HG02678 (cell line): ENCODE results near the gene ANKRD11.

Experiments used
- ATAC-seq: cut with Tn5 transposase; IDR thresholded peaks from one replicate; pipeline ENCODE4 v1.9.1; 2021; ENCODE audit warnings: mild to moderate bottlenecking, moderate library complexity; ENCODE audit not compliant: unreplicated experiment

ANKRD11 gene

DNA sequence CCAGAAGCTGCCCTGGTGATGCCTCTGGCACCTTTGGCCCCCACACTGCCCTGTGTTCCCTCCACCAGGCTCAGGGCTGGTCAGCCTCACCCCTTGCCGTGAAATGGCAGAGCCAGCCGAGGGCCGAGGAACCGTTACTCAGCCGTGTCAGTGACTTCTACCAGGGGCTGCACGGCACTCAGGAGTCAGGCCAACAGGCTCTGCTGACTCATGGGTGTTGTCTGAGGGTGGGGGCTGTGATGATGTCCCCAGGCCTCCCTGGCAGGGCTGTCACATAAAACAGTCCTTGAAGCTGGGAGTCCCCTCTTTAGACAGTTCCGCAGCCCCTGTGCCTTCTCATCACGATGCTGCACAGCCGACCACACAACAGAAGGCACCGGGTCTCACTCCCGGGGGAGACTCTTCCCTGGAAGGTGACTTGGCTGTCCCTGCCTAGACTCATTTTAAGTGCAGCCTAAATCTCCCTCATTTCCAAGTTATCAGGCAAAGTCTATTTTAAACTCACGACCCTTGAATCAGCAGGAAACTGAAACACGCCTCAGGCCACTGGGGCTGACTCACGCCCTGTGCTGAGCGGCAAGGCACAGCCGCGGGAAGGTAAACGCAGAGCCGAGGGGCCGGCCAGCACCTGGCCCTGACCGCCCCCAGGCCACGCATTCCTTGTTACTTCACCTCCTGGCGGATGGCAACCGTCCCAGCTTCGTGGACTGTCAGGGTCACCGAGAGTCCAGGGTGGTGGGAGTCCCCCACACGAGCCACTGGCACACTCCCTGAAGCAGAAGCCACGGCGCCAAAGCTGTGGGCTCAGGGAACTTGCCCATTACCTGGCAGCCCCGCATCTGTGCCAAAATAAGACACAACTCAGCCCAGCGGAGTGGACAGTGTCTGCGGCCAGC is 170.2 kb downstream of the ANKRD11 start:
- no peak for ATAC-seq

DNA sequence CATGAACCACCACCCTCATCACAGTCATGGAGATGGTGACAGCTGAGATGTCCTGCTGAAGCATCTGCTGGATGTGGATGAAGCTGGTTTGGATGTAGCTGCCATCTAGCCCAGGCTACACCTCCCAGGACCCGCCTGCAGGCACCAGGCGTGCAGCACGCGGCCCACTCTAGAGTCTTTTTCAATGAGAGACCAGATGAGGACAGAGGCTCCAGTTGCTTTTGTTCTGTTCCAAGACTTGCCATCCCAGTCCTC is 170.8 kb downstream of the ANKRD11 start:
- ATAC-seq, result no peak

DNA sequence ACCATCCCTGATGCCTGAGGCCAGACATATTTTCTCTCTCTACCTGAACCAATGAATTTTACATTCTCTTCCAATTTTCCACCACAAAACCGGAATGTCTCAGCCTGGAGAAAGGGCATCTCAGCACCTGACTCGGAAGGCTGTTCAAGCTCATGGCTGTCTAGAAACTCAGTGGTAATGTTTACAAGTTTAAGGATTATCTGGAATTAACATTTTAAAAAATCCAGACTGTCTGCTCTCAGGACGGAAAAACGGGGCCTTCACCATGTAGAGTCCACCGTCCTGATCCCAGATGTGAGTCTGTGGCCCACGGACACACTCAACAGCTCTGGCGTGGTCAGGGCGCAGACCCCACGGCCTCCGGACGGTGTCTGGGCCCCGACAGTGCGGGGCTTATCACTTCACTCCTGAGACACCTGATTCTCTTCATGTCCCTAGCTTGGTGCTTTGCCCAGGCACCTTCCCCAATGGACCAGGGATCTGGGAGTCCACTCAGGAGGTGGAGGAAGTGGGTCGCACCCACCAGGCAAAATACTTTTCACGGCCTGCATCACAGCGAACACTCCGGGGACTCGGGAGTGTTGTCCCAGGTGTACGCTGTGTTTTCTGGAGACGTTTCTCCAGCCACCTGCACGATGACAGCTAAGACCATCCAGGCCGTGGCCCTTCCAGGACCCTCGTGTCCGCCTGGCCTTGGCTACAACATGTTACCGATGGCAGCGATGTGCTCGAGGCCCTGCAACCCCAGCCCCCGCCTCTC is 171.3 kb downstream of the ANKRD11 start:
- no peak for ATAC-seq

DNA sequence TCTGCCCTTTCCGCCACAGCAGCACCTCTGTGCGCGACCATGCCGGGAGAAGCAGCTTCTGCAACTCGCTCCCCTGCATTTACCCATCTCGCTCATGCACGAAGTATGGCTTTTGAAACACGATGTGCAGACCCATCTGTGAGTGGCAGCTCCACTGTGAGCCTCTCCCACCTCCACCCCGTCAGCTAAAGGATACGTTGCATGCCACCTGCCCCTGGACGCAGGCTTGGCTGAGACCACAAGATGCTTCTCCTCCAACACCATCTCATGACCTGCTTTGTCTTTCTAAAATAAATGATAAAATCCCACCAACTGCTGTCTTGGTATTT is 172.0 kb downstream of the ANKRD11 start:
- ATAC-seq, result no peak

DNA sequence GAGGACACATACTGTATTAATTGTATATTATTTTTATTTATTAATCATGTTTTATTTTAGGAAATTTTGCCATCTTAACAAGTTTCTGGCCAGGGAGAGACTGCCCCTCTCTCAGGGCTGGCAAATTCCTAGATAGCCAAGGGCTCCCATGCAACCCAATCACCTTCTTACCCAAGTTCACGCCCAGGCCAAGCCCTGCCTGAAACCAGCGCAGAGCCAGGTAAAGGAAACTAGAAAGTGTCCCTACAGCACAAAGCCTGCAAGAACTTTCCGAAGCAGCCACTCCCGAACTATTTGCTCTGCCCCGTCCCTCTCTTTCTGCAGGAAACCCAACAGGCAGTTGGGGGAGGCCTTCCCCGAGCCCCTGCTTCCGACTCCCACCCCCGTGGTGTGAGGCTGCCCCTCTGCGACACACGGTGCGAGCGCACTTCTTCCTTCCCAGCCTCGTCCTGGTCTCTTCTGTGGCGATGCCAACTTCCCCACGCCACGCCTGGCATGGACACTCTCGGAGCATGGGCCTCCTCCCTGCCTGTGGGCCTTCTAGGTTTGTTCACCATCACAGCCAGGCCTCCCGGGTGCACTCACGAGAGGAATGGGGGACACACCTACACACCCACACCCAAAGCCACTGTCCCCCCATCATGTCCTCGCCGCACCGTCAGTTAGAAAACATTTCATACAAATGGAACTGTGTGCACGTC is 172.5 kb downstream of the ANKRD11 start:
- no peak for ATAC-seq

DNA sequence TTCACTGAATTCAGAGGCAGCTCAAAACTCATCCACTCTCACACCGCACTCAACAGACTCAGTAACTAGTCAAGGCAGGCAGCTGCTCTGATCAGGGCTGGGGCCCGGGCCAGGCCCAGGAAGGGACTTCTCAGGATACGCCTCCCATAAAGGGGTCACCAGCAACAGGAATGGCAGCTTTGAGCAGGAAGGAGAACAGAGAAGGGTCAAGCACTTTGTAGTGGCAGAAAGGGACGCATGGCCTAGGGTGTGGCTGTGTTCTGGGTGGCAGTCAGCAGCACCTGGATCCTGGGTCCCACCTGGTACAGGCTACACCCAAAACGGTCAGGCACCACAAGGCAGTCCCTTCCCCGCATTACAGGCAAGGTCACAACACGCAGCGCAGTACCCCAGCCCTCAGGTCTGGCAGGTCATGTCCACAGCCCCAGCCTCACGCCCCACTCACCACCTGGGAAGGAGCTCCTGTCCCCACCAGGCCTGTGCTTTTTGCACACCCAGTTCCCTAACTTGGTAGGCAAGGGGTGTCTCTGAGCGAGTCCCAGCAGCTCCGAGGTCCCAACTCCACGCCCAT is 173.2 kb downstream of the ANKRD11 start:
- ATAC-seq, result no peak

DNA sequence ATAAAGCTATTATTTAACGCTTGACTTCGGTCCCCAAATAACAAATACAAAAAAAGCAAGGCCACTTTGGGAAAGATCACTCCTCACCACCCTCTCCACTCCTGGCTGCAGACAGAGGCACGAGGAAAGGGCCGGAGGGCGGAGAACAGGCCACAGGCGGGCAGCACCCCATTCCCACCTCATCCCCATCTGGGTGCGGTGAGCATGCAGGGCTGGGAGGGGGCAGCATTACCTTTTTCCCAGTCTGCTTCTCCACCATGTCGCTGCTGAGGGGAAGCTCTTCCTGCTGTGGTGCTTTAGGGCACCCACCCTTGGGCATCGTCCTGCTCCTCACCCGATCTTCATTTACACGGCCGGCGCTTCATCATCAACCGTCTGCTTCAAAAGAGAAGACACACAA is 173.7 kb downstream of the ANKRD11 start:
- ATAC-seq, result no peak

DNA sequence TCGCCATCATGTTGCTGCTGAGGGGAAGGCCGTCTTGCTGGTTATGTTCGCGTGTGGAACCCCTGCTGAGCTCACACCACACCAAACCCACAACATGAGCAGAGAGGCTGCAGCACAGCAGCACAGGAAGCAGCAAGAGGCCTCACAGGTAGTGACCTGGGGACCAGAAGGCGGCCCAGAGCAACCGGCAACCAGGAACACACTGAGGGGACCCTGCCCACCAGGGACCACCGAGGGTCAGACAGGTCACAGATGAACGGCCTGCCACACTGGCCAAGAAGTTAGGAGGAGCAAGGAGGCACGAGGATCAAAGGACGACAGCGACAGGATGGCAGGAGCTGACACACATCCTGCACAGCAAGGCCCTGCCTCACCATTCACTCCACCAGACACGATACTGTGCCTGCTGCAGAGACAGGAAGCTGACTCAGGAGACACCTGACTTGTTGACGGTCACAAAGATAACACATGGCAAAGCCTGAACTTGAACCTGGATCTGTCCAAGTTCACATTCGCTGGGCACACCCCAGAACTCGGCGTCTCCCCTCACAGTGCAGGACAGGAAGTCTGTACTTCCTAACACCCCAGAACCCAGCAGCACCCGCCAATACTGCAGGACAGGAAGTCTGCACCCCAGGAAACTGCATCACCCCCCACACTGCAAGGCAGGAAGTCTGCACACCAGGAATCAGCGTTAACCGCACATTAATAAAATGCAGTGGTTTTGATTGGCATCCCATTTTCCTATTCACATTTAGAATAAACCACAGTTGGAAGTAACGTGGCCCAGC is 174.4 kb downstream of the ANKRD11 start:
- ATAC-seq, result no peak

DNA sequence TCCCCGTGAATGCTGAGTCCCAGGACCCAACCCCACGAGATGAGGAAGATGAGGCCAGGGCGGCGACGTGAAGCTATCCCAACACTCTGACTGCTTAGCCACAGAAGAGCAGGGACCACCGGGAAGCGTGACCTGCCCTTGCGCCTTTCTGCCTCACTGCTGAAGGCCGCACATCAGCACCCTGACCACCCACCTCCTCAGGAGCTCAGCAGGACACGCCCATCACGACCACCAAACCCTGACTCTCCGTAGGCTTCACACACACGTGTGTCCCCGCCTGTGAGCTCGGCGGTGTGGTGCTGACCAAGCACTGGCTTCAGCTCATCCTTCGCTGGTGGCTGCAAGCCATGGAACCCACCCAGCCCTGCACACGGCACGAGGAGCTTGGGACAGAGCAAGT is 175.1 kb downstream of the ANKRD11 start:
- ATAC-seq, result no peak

DNA sequence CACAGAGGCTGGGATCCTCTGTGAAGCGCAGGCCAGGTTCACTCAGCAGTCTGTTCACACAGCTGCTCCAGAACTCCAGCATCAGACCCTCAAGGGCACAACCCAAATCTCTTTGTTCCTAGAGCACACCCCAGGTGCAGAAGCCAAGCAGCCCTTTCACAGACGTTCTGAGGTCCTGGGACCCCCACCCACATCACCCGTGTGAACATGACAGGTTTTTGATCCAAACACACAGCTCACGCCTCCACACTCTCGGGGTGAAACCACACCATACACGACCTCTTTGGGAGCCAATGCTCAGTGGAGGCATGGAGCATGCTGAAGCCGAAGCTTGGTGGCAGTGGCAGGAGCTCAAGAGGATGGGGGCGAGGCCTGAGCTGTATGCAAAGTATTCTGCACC is 175.5 kb downstream of the ANKRD11 start:
- ATAC-seq, result no peak

DNA sequence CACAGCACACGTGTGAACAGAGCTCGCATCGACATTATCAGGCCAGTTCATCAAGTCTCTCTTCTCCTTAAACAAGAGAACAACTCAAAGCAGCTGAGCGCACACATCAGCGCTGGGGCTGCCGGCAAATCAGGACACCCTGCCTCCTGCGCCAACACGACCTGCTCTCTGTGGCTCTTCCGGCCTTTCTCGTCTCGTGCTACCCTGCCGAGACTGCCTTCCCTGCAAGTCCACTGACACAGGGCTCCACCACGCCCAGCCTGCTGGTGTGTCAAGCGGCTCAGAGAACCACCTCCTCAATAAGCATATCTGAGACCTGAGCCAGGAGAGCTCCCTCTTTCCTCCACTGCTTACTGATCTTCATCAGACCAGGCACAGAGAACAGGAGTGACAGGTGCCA is 176.0 kb downstream of the ANKRD11 start:
- ATAC-seq, result no peak

DNA sequence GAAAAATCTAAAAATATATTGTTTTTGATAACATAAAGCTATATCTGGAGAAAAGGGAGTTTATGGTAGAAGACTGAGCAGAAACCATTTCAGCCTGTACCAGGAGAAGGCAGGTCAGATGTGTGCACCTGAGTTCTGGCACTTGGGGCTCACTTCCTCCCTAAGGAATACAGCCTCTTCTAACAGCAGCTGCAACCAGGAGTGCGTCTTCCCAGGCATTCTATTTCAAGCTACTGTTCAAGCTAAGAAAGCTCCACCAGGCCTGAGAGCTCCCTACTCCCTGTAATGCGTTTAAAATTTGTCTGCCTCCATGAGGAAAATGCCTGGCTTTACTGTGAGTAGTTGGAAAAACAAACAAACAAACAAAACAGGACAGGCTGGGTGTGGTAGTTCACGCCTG is 176.8 kb downstream of the ANKRD11 start:
- ATAC-seq, result no peak

DNA sequence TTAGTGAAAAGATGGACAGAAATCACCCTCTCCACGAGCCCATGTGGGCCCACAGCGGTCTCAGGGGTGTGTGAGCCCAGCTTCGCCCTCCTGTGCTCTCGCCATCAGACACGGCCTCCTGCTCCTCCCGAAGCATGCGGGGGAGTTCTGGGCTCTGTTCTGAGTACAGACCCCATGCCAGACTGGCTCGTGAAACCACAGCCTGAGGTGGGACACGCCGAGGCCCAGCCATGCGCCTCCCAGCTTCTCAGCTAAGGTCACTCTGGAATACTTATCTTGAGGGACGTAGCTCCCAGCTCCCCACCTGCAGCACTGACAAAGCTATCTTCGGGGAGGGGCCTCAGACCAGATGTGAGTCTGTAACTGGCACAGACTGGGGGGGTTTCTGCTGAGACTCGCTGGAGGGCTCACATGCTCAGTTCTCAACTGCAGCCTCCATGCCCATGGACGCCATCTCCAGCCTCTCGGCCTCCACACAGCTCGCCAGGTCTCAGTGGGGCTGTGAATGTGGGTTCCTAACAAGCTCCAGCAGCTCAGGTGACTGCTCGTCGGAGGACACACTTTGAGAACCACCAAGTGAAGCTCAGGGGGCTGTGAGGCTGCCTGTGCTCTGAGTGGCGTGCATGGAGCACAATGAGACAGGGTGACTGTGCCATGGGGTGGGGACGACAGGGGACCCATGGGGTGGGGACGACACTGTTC is 177.6 kb downstream of the ANKRD11 start:
- ATAC-seq, result no peak

DNA sequence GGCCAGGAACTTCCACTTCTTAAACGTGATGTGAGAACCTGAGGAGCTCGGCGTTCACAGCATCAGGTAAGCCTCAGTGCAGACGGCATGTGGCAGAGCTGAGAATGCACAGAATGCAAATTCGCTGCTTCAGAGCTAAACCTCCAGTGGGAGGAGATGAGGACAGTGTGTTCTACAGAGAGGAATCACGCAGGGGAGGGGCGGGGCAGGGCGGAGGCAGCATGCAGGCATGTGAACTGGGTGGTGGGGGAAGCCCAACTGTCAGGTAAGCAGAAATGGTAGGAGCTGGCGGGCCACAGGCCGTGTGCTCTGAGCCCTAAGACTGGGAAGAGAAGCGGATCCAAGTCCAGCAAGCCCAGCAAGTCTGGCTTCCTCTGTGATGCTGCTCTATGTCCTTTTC is 178.2 kb downstream of the ANKRD11 start:
- no peak for ATAC-seq

DNA sequence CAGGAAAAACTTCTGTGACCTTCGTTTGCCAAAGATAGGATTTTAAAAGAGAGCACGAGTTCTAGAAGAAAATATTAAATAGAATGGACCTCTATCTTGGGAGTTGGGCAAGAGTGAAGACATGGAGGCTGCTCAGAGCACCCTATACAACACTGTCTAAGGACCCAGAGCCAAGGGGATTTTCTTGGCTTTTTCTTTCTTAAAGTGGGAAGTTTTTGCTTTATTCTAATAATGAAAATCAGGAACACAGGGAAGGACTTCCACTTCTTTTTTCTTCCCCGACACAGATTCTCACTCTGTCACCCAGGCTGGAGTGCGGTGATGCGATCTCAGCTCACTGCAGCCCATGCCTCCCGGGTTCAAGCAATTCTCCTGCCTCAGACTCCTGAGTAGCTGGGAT is 178.7 kb downstream of the ANKRD11 start:
- no peak for ATAC-seq

DNA sequence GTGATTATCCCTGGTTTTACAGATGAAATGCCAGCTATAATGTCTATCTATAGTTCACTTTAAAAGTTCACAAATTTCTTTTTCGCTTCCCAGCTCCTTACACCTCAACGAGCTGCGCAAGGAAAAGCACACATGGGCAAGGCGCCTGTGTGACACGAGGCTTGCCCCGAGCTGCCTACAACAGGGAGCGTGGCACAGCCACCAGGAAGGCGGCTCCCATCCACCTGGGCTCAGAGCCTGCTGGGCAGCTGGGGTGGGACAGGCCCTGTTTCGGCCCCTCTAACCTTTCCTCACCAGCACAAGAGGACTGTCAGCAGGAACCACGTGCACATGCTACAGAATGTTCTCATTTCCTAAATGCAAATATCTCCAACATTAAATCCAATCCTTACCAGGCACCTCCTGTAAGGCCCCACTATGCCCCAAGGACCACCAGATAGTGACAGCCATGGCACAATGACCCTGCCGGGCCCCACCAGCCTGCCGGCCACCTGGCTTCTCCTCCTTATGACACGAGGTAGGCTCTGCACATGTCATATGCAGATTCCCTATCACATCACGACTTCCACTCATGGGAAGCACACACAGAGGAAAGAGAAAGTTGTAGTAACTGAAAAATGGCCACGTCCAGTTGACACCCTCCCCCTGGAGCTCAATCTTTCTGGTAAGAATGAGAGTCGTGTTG is 180.8 kb downstream of the ANKRD11 start:
- ATAC-seq, result no peak

DNA sequence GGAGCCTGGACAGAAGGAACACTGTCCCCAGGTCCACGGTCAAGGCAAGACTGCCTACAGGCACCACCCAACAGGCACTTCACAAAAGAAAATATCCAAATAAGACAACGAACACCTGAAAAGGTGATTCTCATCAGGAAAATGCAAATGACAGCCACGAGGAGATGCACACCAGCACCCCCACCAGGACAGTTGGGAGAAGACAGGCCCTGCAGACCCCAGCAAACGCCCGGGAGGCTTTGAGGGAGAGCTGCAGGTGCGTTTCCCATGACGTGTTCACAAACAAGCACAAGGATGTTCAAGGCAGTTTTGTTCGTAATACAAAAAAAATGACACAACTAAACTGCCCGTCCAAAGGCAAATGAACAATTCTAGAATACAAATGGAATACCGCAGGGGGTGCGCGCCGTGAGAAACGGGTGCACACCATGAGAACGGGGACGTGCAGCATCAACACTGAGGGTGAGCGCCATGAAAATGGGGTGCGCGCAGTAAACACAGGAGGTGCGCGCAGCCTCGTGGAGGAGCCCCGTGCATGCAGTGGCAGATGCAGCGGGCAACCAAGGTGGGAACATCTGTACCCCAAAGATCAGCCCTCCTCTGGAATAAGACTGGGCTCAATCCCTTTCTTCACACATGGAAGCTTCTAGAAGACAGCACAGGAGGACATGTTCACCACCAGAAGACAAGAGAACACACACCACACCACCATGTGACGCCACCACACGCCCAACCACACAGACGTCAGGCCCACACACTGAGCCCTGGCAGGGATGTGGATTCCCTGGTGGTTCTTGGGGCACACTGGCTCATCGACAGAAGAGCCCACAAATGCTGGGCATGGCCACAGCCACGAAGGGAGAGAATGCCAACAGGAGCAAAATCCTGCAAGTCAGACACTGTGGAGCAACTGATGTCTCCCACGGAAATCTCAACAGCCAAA is 181.7 kb downstream of the ANKRD11 start:
- ATAC-seq, result no peak

DNA sequence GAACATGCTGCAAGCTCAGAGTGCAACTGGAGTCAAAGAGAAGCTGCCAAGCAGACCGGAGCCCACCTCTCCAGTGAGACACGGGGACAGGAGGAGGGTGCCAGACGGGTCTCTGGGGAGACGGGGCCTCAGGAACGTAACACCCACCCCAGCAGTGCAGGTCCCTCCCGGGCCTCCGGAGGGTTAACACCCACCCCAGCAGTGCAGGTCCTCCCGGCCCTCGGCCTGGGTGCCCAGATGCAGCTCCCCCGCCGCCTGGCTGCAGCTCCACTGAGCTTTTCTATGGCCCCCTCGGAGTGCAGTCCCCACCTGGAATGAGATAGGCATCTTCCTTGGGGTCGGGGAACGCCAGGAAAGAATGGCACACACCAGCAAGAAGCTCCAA is 182.9 kb downstream of the ANKRD11 start:
- no peak for ATAC-seq
